Activated gamma-delta T cell (primary cell): Measurements from ENCODE around the gene DCDC1.
"Not testable (repeated sequence)": the region's sequence is repeated elsewhere in the genome, so short reads cannot be mapped to it uniquely, and the experiment has no call there.

ENCODE experiments used
- DNase-seq: peaks from one replicate; lab custom pipeline; 2025; lab: John Stamatoyannopoulos, UW

DCDC1 gene

DNA sequence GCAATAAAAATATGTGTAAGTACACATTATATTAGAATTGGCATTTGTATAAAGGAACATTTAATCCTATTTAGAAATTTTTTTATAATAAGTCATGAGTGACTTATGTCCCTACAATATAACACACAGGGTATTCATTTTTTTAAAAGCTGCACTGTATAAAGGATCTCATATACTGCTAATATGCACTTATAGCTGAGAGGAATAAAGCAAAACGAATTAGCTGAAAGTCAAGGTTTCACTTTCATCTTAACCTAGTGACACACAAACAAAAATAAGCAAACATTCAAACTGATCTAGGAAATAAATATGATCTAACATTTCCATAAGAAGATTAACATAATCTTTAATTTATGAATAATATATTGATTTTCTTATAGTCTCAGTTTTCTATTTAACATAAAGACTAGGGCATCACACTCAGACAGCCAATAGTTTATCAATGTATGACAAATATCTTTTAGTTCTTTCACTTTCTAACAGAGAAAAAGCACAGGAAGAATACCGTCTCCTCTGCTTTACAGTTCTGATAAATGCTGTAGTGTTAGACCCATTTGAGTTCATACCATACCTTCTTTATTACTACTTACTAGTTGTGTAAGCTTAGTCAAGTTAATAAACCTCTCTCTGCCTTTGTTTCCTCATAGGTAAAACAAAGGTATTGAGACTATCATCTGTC is 42.9 kb downstream of the DCDC1 start:
- no peak for DNase-seq

- DNase-seq: no peak
Observed at GRCh38 chr11:31325160-31325559, 44.4 kb downstream of the DCDC1 start.

GRCh38 chr11:31323145-31323544 is 46.4 kb downstream of the DCDC1 start:
- no peak for DNase-seq

GRCh38 chr11:31321494-31321893 is 48.0 kb downstream of the DCDC1 start:
- not testable (repeated sequence) for DNase-seq

DNA sequence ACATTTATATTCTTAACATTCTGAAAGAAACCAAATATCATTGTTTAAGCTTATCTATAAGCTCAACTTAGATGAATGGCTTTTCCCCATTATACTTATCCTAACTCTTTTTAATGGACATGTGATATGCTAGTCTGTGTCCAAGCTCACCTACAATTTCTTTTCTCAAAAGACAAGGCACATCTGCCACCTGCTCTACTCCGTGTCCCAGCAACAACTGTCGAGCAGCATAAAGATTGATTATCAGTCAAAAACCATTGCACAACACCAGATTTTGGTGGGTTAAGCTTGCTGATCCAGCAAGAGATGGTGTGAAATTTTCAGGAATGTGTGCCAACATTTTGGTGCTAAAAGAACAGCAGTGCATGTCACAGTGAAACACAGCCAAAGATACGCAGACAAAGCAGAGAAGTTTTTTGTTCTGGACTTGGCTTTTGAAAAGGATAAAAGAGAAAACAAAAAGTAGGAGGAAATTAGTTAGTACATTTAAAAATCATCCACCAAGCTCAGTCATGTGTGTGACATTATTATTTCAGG is 65.8 kb downstream of the DCDC1 start:
- DNase-seq: no peak

GRCh38 chr11:31301549-31302510 is 67.7 kb downstream of the DCDC1 start:
- DNase-seq: no peak

DNA sequence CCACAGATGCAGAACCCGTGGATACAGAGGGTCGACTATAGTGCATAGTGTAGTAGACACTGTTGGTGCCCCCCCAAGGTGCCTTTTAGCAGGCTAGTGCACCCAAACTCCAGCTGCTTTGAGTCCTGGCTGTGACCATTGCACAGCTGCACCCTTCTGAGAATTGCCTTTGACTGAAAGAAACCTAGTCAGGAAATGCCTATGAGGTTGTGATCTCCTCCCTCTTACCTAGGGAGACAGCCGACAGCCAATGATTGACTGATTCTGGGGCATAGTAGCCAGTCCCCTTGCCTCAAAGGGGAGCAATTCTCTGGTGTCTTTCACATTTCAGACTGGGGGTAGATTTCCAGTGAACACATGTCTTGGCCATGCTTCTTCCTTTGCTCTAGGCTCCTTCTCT is 74.2 kb downstream of the DCDC1 start:
- DNase-seq: no peak

- DNase-seq: not testable (repeated sequence)
Observed at GRCh38 chr11:31273527-31273926, 96.0 kb downstream of the DCDC1 start.

DNA sequence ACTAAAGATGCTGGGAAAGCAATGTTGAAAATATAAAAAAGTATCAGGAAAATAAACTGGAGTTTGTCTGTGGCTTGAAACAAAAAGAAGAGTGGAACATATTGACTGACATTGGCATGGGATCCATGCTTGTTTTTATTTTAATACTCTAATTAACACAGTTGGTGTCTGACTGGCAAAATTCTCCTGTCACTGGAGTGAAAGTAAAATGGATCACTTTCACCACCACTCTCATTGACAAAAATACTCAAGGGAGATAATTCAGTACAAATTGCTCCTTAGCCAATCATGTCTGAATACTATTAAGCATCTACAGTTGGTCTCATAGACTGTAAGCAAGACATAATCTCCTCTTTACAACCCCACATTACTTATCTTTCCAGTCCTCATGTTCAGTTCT is 101.8 kb downstream of the DCDC1 start:
- no peak for DNase-seq

DNA sequence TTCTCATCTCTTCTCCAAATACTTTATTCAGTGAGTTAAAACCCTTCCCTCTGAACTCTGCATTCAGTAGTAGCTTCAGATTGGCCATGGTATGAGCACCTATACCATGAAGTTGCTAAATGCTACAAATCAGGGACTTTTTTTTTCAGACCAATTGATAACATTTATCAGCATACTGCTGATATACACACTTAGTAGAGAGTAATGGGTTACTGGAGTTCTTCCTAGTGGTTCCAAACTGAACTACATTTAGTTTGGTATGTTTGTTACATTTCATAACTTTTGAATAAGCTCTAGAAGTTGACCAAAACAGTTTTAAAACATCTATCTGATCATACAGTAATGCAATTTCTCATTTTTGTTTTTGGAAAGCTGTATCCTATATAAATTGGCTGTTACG is 104.7 kb downstream of the DCDC1 start:
- no peak for DNase-seq

DNA sequence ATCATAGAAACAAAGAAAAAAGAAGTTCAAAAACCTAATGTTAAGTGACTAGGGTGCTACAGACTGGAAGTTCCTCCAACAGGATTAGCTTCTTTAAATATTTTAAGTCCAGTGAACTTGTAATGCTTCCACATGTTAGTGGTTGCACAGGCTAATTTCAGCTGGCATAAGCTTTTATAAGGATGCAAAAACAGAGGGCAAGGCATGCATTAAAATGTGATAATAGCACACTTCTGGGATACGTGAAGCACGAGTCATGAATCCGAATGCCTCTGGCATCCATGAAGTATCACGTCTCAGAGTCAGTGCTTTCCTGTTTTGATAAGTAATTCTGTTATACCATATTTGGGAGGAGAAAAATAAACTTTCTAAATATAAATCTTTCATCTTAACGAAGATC is 106.8 kb downstream of the DCDC1 start:
- DNase-seq: no peak

DNA sequence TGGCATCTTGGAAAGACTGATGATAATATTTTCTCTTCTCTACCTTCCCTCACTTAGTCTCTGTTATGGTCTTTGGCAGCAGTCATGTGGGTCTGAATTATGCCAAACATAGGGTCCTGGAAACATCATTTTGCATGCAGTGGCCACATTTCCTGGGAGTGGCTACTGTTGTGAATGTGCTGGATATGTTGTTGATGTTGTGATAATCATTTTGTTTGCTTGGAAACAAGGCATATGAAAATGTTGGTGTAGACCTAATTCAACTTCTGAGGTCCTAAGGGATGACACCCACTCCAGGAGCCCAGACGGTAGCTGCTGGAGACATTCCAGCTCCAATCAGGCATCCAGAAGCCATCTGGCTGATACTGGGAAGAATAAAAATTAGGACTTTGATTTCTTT is 109.7 kb downstream of the DCDC1 start:
- DNase-seq: no peak

DNA sequence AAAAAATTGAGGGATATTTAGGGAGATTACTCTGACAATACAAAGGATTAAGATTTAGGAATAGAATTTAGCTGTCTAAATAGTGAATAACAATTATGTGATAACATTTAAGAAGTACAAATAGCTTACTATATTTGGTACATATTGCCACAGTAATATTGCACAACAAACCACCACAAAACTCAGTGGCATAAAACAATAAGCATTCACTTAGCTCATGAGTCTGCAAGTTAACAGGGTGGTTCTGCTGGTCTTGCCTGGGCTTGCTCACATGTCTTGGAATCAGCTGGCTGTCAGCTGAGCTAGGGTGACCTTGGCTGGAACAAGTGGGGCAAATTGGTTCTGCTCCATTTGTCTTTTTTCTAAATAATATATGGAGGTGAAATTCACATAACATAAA is 115.1 kb downstream of the DCDC1 start:
- DNase-seq: no peak

DNA sequence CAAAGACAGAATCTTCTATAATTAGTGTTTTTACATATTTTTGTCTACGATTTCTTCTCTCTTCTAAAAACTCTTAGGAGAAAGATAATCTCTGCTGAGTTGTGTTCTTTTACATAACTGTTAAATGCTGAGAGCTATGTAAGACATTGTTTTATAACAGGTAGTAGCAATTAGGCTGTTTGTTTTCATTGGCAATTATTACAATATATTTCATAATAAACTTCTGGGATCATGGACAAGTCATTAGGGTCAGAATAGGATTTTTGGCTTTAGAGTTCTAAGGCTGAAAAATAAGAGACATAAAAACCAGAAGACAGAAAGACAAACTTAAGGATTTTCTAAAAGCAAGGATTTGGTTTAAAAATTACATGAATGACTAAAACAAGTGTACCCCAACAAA is 120.8 kb downstream of the DCDC1 start:
- DNase-seq: no peak

DNA sequence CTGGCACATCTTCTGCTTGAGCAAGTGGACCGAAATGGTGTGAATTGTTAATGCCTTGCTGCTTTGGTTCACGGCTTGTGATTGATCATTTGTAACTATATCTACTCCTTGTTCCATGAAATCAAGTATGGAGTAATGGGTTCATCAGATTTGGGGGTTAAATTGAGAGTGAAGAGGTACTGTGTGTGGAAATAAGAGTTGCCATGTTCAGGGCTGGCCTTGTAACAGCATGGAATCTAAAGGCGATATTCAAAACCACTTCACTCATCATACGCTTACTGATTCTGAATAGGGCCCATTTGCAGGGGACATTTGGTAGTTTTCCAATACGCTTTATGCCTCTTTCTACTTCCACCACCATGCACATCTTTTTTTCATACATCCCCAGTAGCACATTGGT is 122.2 kb downstream of the DCDC1 start:
- no peak for DNase-seq

GRCh38 chr11:31246451-31247165 is 122.9 kb downstream of the DCDC1 start:
- no peak for DNase-seq

DNA sequence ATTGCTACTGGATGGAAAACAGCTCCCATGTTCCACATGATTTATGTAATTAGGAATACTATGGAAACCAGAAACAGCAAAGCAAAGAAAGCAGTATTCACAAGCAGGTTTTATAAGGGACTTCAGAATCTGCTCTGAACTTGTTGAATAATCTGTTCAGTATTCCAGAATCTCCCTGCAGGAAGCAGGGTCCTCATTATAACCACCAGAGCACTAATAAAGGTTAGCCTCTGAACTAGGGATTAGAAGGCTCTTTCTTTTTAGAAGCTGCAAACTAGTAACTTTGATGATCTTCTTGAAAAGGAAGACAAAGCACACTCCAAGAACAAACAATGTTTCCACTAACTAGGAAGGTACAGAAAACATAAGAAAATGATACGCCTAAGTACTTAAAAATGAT is 125.8 kb downstream of the DCDC1 start:
- DNase-seq: no peak

- no peak for DNase-seq
Observed at GRCh38 chr11:31240340-31240904, 129.1 kb downstream of the DCDC1 start.

GRCh38 chr11:31237819-31238760 is 131.4 kb downstream of the DCDC1 start:
- DNase-seq: no peak

DNA sequence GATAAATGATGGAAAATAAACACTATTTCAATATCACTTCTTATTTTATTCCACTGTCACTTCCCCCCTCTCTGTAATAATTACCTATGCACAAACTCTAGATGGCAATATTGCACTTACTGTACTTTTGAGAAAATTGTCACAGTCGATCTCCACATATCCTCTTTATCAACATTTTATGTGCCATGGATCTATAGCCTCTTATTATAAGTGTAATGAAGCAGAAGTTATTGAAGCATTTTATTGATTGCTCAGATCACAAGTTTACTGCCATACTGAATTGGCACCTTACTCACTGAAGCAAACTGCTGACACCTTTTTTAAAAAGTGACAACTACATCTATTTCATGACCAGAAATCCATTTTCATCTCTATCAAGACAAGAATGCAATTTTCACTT is 133.4 kb downstream of the DCDC1 start:
- DNase-seq: no peak

DNA sequence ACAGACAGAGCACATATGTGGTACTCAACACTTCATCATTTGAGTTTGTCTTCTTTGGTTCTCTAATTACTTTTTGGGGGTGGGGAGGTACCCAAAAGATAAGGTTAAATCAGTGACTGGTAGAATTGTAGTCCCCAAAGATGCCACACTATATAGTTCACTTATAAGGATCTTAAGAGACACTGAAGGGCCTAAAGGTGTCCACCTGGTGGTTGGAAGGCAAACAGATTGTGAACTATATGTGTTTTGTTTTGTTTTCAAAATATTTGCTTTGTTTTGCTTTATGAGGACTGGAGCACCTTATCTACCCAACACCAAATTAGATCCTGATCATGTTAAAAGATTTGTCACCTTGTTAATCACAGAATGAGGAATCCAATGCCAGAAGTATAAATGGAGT is 136.1 kb downstream of the DCDC1 start:
- DNase-seq: no peak
